NCI-H460 (cell line): Measurements from ENCODE around the gene TBPL2. TPM values are rescaled to one million over a fixed set of nuclear protein-coding genes. Genes with fewer than 3 reads are reported as not detected.
"Not testable (repeated sequence)": the region's sequence is repeated elsewhere in the genome, so short reads cannot be mapped to it uniquely, and the experiment has no call there.

Experiments
- DNase-seq: peaks from one replicate; pipeline ENCODE4 v3.0.0-alpha.2; 2016; ENCODE audit warnings: low read depth; ENCODE audit errors: extremely low read depth
- total RNA-seq: library from RNA; depleted of rRNA; stranded (reverse); fragments of >200 nt; shearing (Covaris generic); gene quantifications from 2 replicates; pipeline ENCODE4 v1.2.3, GENCODE V29; 2014

The TBPL2 gene
- total RNA-seq, 1 experiment from 2014 or later: not detected

DNA sequence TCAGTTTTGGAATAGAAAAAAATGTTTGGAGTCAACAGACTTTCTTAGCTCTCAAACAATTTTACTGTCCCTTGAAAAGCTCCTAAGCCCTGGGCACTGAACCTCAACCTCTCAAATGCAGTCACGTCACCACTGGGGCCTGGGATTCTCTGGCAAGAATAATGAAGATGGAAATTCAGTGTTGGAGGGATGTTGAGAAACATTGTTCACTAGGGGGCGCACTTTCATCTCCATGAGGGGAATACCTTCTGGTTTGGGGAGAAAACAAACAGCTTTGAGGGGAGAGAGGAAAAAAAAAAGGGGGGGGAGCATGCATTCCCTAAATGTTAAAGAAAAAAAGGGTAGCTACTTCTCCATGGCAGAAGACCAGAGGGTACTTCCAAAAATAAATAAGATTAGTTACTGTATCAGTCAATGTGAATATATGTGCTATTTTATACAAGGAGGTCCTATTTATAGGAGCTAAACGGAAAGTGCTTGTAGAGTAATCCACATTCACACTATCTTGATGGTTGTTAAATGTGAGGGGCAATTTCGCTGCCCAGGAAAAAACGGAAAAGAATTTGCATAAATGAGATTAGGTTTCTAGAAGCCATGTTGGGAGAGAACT, 5.8 kb upstream of the TBPL2 start:
- DNase-seq: peak; percentile 73

DNA sequence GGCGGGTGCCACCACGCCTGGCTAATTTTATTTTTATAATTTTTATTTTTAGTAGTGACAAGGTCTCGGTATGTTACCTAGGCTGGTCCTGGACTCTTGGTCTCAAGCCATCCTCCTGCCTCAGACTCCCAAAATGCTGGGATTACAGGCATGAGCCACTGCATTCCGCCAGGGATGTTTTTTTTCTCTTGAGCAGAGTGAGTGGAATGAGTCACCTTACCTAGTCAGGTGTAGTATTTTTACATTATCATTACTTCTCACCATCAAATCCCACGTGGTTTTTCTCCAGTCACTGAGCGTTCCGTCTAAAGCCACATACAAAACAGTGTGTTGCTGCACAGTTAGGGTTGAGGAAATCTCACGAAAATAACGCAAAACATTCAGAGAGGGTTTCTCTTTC, 870 bp upstream of the TBPL2 start:
- DNase-seq: no peak

DNA sequence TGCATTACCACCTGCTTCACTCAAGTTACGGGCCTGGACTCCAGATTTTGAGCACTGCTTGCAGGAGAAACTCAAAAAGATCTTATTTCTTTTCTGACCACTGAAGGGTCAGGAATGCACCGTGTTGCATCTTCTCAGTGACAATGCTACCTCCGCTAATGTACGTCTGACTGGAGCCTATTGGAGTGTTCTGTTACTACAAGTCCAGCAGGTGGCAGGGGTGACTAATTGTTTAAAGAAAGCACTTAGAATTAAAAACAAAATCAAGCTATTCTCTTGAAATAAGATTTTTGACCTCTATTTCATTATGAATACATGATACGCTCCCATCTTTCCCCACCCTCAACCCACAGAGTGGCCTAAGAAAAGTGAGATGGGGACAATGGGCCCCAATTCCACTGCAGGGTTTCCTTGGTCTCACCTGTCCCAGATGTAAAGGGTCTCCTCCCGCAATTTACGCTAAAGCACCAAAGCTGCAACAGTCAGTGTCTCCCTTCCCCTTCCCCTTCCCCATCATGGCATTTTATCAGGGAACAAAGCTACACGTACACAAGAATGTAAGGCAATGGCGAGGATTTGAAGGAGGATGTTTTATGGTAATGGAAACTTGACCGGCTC, 2.2 kb downstream of the TBPL2 start:
- DNase-seq: peak; percentile 47

DNA sequence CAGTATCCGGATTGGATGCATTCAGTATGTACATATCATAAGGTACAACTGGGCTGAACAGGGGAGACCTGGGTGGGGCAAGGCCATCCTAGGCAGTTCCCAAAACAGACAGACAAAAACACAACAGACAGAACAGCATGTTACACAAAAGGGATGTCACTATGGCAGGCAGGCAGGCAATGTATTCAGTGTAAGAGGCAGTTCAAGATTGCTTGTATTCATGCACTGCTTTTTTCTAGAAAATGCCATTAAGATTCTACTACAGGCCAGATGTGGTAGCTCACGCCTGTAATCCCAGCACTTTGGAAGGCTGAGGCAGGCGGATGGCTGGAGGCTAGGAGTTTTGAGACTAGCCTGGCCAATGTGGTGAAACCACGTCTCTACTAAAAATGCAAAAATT, 3.5 kb downstream of the TBPL2 start:
- DNase-seq: no peak

DNA sequence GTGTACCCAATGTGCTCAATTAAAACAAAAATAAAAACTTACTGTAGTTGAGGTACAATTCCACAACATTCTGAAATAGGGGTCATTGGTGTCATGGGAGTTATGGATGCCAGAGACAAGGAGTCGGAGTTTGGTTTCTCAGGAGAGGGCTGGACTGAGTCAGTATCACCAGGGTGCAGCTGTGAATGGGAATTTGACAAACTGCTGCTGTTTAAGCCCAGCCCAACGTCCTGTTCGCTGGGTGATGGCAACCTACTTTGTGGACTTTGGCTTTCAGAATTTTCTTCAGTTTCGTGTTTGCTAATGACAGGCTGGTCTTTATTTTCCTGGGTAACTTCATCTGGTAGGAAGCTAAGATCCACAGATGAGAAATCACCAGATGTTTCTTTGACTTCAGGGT, 3.9 kb downstream of the TBPL2 start:
- DNase-seq: no peak

DNA sequence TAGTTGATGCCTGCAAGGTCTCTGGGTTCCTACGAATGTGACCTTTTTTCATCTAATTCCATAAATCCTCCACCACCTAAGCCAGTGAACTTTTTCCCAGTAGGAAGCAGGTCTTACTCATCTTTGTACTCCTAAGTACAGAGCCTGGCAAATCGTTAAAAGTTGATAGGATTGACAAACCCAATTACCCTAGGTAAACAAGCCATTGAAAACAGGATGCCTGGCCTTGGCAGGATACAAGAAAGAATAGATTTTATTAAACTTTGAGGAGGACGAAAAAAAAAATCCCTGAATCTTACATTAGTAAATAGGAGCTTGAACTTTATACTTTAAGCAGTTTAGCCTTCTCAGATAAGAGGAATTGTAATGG, 5.6 kb downstream of the TBPL2 start:
- no peak for DNase-seq

- no peak for DNase-seq
These were observed 6.3 kb downstream of the TBPL2 start for GRCh38 chr14:55433880-55434804.

- DNase-seq: no peak
These were observed 7.8 kb downstream of the TBPL2 start for GRCh38 chr14:55432628-55433027.

- DNase-seq: peak; percentile 50
These were observed 10.3 kb downstream of the TBPL2 start for GRCh38 chr14:55430024-55430690.

DNA sequence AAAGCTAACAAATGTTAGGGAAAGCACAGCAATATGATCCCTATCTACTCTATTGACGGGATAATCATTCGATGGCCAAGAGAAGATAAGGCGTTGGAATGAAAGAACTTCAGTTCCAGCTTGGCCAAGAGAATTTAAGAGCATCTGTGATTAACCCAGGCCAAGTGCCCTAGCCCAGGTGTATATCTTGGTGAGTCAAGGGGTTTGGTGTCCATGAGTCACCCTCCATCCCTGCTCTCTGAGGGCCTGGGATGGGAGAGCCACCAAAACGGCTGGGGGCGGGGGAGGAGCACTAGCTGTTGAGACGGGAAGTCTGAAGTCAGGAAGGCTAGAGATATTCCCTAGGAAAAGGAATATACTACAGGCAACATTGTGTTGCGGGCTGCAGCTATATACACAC, 13.0 kb downstream of the TBPL2 start:
- DNase-seq: no peak

- DNase-seq: no peak
These were observed 13.5 kb downstream of the TBPL2 start for GRCh38 chr14:55426891-55427290.

GRCh38 chr14:55425091-55425490, 15.3 kb downstream of the TBPL2 start:
- no peak for DNase-seq

DNA sequence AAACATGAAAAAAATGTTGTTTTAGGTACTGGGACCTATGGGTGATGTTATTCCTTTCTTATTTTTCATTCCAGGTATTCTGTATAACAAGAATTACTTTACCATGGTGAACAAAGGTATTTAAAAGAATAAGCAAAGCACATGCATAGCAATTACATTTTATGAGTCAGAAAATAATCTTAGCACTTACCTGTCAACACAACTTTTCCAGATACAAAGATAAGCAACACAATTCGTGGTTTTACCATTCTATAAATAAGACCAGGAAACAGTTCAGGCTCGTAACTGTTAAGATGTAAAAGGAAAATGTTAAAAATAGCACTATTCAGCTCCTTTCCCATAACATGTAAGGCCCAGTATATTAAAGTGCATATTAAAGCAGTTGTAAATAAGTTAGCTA, 16.4 kb downstream of the TBPL2 start:
- DNase-seq: no peak

DNA sequence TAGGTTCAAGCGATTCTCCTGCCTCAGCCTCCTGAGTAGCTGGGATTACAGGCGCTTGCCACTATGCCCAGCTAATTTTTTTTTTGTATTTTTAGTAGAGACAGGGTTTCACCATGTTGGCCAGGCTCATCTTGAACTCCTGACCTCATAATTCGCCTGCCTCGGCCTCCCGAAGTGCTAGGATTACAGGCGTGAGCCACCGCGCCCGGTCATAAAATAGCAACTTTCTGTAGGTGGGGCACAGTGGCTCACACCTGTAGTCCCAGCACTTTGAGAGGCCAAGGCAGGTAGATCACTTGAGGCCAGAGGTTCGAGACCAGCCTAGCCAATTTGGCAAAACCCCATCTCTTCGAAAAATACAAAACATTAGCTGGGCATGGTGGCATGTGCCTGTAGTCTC, 18.1 kb downstream of the TBPL2 start:
- DNase-seq: not testable (repeated sequence)

GRCh38 chr14:55419663-55420062, 20.8 kb downstream of the TBPL2 start:
- no peak for DNase-seq

DNA sequence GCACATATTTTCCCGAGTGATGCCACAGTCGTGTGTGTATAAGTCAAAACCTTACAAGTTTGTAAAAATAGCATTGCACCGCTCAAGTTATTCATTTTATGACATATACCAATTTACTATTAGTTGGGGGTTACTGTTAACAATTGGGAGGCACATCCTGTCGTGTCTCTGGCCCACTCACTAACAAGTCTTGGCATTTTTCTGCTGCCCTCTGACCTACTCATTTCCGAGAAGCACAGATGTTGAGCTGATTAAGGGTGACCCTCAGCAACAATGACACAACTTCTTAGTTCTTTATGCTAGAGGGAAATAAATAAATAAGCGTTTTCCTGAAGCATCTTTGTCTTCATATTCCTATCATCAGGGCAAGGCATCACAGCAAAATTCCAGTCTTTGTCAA, 22.0 kb downstream of the TBPL2 start:
- DNase-seq: no peak

GRCh38 chr14:55417955-55418354, 22.5 kb downstream of the TBPL2 start:
- no peak for DNase-seq

DNA sequence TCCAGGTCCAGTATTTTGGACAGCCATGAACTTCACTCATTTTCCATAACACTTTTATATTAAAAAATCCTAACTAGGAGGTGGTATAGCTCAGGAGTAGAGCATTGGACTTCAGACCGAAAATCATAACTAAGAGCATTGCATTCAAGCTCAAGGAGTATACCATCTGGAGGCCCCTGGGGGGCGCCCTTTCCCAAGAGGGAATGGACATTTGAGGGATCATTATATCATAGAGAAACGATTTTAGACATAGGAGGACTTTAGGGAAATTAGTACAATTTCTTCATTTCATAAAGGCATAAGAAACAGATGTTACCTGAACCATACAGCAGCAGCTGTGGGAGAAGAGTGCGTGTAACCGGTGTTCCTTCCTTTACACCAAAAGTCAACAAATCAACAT, 23.6 kb downstream of the TBPL2 start:
- DNase-seq: peak; percentile 29

DNA sequence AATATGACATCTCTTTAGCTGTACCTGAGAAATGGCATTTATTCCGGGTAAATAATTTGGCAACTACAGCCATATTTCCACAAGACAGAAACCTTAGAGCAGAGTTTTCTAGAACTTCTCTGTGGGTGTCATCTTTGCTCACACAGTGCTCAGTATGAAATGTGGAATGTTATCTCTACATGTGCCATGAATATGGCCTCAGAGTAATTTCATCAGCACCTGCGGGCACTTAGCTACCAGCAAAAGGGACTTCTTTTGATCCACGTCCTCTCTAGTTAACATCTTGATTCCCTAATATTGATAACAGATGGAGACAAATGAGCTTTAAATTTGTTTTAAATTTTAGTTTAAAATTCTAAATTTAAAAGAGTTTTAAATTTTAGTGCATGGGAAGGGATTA, 25.9 kb downstream of the TBPL2 start:
- no peak for DNase-seq

DNA sequence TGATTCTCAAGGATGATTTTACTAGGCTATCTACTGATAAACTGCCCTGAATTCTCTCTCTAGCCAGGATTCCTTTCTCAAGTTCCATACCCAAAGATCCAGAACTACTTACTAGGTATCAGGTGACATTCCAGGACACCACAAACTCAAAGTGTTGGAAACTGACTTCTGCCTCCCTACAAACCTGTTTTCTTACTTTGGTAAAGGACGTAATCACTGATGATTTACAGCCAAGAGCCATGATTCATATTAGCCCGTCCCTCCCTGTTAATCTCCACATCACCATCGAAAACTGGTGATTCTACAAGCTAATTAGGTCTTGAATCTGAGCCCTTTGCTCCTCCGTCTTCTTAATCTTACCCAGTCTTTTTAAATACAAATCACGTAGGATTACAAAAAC, 27.7 kb downstream of the TBPL2 start:
- no peak for DNase-seq
